Limb (tissue), 2 donors: ENCODE data around the gene DPP8.
"Not testable (repeated sequence)": the region's sequence is repeated elsewhere in the genome, so short reads cannot be mapped to it uniquely, and the experiment has no call there.

Experiments used
- DNase-seq, 2 donors: peaks; one replicate each; pipeline ENCODE4 v3.0.0-alpha.2; 2016; ENCODE audit errors: extremely low spot score in 2 of 2

Gene DPP8

DNA sequence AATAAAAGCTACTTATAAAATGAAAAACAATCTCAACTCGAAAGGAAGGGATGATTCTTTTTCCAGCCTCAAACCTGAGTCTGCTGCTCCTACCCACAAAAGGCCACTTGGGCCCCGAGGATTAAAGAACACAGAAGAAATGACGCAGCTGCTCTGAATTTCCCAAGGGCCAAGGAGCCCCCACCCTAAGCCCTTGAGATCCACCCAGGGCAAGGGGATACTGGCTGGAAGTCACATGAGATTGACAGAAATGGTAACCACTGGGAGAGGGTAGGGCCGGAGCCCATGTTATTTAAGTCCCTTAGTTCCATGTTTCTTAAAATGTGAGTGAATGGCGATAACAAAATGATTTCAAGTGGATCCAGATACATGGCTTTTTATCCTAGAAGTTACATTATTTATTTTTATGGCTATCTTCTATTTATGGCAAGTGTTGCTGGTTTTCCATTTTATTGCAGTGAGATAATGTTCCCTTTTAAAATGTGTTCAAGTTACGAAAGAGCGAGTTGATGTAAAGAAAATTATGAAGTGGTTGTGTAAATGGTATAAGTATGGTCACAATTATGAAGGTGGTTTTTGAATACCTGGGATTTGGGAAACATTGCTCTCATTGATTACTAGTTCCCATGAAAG, 111.6 kb downstream of the DPP8 start:
- DNase-seq: peak; percentile 18 to 51

DNA sequence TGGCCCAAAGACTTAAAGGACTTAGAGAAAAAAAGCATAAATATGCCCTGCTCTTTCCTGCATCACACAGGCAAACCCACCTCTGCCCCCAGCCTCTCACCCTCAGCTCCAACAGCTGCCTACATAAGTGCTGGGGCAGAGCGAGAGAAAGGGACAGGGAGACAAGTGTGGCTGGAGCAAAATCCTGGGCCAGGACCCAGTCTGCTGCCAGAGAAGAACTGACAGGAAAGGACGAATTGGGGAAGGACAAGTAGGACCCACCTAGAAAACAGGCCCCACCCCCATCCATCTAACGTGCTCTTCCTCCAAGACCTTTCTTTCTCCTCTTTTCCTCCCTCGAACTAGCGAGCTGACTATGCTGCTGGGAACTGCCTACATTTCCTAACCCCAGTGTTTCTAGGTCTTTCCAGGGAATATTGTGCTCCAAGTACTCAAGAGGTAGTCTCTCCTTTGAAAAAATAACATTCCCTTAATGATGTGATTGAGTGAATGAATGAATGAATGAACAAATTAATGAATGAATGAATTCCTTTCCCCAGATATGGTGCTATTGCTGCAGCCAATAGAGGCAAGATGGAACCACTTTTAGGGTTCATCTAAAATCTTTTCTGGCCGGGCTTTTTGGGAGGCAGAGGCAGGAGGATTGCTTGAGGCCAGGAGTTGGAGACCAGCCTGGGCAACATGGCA, 113.2 kb downstream of the DPP8 start:
- no peak for DNase-seq

DNA sequence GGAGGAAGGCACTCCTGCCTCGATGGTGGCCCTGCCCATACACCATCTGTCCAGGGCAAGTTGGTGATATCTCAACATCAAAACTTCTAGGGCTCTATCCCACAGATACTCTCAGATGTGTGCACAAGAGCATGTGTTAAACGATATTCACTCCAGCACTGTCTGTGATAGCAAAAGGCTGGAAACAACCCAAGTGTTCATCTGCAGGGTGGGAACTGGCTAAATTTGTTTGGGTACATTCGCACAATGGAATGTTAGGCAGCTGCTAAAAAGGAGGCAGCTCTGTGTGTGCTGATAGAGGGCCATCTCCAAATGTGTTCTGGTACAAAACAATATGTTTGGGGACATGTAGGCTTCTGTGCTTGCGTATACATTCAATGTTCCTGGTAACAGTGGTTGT, 114.5 kb downstream of the DPP8 start:
- no peak for DNase-seq

DNA sequence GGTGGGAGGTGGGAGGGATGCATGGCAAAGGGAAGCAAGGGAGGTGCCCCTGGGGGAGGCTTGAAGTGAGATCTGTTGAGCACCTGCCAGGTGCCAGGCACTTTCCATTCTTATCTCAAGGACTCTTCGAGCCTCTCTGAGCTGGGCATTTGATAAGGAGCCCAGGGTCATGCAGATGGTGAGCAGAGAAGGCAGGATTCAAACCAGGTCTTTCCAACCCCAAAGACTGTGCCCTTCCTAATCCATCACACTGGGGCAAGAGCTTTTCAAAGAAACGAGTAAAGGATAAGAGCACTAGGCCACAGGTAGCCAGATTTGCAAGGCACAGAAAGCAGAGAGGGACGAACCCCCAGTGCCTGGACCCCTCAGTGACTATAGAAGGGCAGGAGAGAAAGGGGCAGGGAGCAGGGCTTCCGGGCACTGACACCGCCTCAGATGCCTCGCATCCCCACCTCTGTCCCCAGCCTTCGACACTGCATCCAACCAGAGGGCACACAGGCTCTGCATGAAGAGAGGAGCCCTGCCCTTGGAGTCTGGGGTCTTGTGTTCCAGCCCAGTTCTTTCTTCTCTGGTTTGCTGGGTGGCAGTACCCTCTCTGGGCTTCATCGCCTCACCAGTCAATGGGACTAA, 115.8 kb downstream of the DPP8 start:
- no peak for DNase-seq

DNA sequence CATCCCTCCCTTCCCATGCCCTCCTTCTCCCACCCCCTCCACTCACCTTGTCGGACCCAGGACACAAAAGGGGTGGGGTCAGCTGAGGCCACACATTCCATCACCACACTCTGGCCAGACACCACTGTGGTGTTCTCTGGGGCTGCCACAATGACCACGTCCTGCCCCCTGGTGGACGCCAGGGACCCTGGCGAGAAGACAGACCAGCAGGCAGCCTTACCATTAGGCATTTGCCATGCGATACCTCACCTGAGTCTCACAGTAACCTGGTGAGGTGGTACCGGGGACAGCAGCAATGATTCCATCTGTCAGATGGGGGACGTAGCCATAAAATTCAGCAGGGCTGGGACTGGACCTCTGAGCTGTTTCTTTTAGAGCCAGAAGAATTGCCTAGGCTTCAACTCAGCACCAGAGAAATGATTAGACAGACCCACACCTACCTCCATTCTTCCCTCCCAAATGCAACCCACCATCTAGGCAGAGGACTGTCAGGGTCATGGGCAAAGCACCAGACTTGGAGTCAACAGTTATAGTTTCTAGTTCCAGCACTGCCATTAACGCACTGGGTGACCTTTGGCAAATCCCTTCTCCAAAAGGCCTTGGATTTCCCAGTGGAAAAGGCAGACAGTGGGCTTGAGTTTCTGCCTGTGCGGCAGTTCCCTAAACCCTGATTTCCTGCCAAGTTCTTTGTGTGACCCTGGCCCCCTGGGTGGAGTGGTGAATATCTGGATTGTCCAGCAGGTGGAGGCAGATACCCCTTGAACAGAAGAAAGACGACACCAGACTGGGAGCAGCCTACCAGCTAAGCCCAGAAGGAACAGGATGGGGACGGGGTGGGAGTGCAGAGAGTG, 116.5 kb downstream of the DPP8 start:
- peak; percentile 87 for DNase-seq

DNA sequence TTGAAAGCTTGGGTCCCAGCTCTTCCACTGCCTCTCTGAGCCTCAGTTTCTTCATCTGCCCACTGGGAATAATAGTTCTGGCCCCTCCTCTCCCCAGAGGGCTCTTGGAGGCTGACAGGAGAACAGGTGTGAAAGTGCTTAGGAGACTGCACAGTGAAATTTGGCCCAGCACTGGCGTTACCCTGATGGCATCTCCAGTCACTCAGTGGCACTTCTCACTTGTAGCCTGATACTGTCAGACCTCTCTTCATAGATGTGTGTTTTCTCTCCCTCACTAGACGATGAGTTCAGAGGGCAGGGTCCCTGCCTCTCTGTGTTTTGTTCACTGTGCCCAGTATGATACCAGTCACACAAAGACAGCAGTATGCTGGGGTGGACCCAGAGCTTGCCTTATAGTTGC, 117.5 kb downstream of the DPP8 start:
- DNase-seq: no peak

DNA sequence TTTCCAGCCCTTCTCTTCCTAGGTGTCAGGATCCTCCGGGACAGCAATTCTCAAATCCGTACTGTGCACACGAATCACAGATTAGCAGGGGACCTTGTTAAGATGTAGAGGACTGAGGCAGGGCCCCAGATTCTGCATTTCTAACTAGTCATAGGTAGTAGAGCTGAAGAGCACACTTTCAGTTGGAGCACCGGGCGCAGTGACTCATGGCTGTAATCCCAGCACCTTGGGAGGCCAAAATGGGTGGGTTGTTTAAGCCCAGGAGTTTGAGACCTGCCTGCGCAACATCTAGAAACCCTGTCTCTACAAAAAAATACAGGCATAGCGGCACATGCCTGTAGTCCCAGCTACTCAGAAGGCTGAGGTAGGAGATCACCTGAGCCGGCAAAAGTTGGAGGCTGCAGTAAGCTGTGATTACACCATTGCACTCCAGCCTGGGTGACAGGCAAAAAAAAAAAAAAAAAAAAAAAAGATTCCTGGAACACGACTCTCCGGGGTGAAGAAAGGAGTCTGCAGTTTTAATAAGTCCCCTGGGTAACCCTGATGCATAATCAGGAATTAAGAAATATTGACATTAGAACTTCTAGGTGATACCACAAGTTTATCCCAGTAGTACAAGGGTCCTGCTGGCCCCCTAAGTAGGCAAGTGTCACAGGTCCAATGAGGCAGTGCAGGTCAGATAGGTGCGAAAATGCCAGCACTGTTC, 118.3 kb downstream of the DPP8 start:
- DNase-seq: no peak

DNA sequence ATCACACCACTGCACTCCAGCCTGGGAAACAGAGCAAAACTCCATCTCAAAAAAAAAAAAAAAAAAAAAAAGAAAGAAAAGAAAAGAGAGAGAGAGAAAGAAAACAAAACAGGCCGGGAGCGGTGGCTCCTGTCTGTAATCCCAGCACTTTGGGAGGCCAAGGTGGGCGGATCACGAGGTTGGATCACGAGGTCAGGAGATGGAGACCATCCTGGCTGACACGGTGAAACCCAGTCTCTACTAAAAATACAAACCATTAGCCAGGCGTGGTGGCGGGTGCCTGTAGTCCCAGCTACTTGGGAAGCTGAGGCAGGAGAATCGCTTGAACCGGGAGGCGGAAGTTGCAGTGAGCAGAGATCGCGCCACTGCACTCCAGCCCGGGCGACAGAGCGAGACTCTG, 119.0 kb downstream of the DPP8 start:
- not testable (repeated sequence) for DNase-seq

DNA sequence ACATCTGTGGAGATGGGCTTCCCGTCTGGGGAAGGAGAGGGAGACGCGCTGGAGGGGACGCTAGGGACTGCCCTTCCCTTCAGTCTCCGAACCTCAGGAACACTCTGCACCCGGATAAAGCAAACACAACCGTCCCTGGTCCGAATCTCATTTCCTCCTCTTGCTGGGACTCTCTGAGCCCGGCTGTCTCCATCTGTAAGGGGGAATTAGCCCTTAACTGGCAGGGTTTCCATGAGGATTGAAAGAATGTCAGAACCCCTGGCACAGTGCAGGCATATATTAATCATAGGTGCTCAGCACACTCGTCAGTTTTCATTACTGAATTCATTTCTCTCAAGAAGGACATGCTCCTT, 120.5 kb downstream of the DPP8 start:
- DNase-seq: no peak

DNA sequence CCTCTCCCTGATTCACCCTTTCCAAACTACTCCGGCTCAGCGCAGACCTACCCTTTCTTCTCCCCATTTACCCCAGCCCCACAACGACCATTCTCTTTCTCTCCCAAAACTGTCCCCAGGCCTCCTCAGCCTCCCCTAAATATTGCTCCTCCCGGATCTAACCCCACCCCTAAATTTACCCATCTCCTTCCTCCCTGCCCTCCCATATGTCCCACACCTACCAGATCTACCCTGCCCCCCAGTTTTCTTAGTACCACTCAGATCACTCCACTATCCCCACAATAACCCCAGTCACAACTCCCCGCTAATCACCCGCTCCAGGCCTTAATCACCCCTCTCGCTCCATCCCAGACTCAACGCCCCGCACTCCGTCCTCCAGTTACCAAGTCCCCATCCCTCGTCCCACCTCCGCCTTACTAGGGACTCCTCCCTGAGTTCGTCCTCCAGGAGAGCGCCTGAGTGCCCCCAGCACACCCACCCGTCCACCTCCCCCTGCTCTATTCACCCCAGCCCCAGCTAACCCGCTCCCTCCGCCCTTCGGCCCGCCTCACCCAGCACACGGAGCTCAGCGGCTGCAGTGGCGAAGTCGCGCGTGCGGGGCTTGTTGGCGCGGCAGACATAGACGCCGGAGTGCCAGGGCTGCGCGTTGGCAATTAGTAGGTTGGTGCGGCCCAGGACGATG, 121.1 kb downstream of the DPP8 start:
- DNase-seq: no peak

DNA sequence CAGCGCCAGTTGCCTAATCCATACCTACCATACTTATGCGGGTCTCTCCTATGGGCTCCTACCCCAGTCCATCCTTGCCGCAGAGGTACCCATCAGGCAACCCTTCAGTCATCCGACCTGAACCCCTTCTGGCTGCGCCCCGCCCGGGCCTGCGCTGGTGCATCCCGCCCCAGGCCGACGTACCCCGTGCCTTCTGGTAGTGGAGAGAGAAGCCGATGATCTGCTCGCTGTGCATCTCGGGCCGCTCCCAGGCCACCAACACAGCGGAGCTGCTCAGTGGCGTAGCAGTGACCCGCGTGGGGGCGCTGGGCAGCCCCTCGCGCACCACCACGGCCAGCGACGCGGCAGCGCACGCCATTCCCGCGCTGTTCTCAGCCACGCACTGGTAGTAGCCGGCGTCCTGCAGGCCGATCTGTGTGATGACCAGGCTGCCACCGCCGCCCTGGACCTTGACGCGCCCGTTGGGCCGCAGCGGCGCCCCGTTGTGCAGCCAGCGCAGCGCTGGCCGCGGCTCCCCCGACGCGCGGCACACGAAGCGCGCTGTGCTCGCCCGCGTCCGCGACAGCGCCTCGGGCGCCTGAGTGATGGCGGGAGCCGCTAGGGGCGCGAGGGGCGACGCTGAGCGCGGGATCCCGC, 121.8 kb downstream of the DPP8 start:
- peak in 1 of 2 donors; percentile 56 for DNase-seq

DNA sequence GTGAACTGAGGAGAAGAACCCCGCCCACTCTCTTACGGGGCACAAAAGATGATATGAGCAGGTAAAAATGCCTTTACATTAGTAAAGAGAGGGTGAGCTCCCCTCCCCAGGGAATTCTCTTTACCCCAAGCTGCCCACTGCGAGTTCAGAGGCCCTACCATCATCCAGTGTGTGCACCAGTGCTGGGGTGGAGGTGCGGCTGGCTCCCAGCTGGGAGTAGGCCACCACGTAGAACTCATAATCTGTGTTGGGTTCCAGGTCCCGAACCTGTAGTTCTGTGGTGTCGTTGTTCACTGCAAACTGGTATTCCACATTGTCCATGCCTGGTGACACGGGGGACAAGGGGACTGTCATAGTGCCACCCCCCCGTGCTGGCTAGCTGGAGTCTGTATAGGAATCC, 122.6 kb downstream of the DPP8 start:
- DNase-seq: no peak

DNA sequence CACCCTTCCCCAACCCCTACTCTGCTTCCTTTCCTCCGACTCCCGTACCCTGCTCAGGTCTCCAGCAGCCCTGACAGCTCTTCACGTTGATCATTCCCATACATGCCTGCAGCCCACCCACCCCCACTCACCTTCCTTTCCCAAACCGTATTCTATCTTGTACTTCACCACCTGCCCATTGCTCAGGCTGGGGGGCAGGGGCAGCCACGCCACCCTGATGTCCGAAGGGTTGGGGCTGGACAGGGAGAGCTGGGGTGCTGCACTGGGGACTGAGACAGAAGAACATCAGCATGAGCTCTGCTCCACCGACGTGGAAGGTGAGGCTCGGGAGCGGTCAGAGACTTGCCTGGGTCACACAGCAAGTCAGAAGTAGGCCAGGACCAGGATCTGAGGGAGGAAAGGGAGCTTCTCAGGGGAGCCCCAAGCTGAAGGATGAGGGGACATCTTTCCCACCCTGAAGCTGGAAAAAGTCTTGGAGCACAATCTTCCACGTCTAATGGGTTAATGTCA, 123.2 kb downstream of the DPP8 start:
- no peak for DNase-seq

DNA sequence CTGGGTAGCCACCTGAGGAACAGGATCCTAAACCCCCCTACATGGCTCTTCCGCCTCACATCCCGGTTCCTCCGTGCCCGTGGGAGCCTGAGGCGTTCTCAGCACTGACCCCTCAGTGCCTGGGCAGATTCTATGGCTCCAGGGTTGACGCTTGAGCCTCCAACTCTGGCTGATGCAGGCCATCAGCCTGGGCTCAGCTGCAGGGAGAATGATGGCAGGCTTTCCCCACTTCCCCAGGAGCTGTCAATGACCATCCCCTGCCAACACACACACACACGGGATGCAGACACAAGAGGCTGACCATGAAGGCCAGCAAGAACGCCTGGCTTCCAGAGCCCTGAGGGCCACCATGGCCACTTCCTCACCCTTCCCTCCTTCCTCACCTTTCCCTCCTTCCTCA, 123.9 kb downstream of the DPP8 start:
- DNase-seq: no peak

DNA sequence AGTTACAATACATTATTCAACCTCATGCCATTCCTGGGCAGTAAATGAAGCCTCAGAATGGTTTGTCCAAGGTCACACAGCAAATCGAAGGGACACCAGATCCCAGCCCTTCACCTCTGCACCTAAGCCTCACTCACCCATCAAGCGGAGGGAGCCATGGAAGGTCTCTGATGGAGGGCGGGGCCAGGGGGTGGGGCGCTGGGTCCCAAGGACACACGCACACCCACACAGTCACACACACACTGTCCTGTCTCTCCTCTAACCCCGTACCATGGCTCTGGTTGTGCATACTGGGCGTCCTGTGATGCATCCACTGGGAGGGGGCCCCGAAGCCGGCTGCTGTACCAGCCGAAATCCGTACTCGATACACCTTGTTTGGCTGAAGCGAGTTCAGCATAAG, 124.4 kb downstream of the DPP8 start:
- no peak for DNase-seq
